H1 (cell line): ENCODE results near the gene KDM6A. TPM values are rescaled to one million over a fixed set of nuclear protein-coding genes. Genes with fewer than 3 reads are reported as not detected.

Experiments used
- CTCF ChIA-PET: fragments of 300-600 bp; sonication (Branson Sonifier 250); formaldehyde crosslinking; loops from one replicate; lab custom pipeline; 2021; ENCODE audit not compliant: partially characterized antibody; lab: Charles Lee
- POLR2A ChIA-PET: fragments of 300-600 bp; sonication (Branson Sonifier 250); formaldehyde crosslinking; loops from one replicate; lab custom pipeline; 2021; ENCODE audit warnings: inconsistent platforms; ENCODE audit not compliant: partially characterized antibody; lab: Charles Lee
- DNase-seq, 2 experiments: peaks; one replicate each; pipeline versions ENCODE4 v3.0.0 to v3.0.0-alpha.2; 2010 to 2022; ENCODE audit warnings: low spot score in 2 of 2, low read depth in 1 of 2, mixed read lengths in 1 of 2
- FAIRE-seq: peaks from 2 replicates; lab custom pipeline; 2011; peaks lifted over from hg19 to GRCh38; lab: Jason Lieb, UNC
- H2AFZ ChIP-seq: 2 replicates; pipeline ENCODE4 v1.8.1; 2012; ENCODE audit warnings: low read length, inconsistent platforms
- H2AK5ac ChIP-seq: 2 replicates; pipeline ENCODE4 v1.6.1; 2013; ENCODE audit warnings: low read depth, low read length
- H2BK120ac ChIP-seq: replicated peaks from 2 replicates; pipeline ENCODE3; 2013; ENCODE audit warnings: low read depth, low read length, inconsistent platforms
- H2BK12ac ChIP-seq: 2 replicates; pipeline ENCODE4 v1.6.1; 2013; ENCODE audit warnings: low read depth, low read length
- H2BK15ac ChIP-seq: 2 replicates; pipeline ENCODE4 v1.6.1; 2013; ENCODE audit warnings: low read length
- H2BK20ac ChIP-seq: 2 replicates; pipeline ENCODE4 v1.6.1; 2013; ENCODE audit warnings: low read length
- H2BK5ac ChIP-seq: 2 replicates; pipeline ENCODE4 v1.6.1; 2013; ENCODE audit warnings: low read depth, low read length
- H3K14ac ChIP-seq: 2 replicates; pipeline ENCODE4 v1.6.1; 2013; ENCODE audit warnings: inconsistent platforms; ENCODE audit not compliant: insufficient read length
- H3K18ac ChIP-seq: 2 replicates; pipeline ENCODE4 v1.6.1; 2013; ENCODE audit warnings: low read length; ENCODE audit errors: extremely low read depth
- H3K23ac ChIP-seq: 2 replicates; pipeline ENCODE4 v1.6.1; 2013; ENCODE audit warnings: inconsistent platforms; ENCODE audit not compliant: insufficient read length
- H3K23me2 ChIP-seq: 2 replicates; pipeline ENCODE4 v1.6.1; 2013; ENCODE audit warnings: low read depth, low read length
- H3K27ac ChIP-seq: 2 replicates; pipeline ENCODE4 v1.6.1; 2011; ENCODE audit warnings: low read depth, low read length, inconsistent platforms
- H3K27me3 ChIP-seq, 4 experiments: replicated peaks in 1 of 4; 1 replicate in 1 of 4; 2 replicates in 3 of 4; pipeline versions ENCODE4 v1.6.1 to v1.8.1; 2011 to 2013; ENCODE audit warnings: low read length in 3 of 4, mild to moderate bottlenecking in 3 of 4, inconsistent platforms in 2 of 4, mixed read lengths in 2 of 4, moderate library complexity in 1 of 4; ENCODE audit not compliant: control insufficient read depth in 3 of 4, insufficient read depth in 3 of 4; ENCODE audit errors: extremely low read depth in 1 of 4
- H3K36me3 ChIP-seq, 4 experiments: 2 replicates each; pipeline versions ENCODE4 v1.6.1 to v1.8.1; 2011 to 2013; ENCODE audit warnings: mild to moderate bottlenecking in 4 of 4, low read length in 3 of 4, moderate library complexity in 2 of 4, control low read depth in 1 of 4, inconsistent platforms in 1 of 4; ENCODE audit not compliant: insufficient read depth in 4 of 4, control insufficient read depth in 2 of 4
- H3K4ac ChIP-seq: replicated peaks from 2 replicates; pipeline ENCODE3; 2013; ENCODE audit warnings: low read length, low read depth, mixed read lengths, inconsistent platforms; ENCODE audit not compliant: insufficient read length
- H3K4me1 ChIP-seq, 4 experiments: replicated peaks in 1 of 4; 1 replicate in 1 of 4; 2 replicates in 3 of 4; pipeline versions ENCODE4 v1.6.1 to v1.8.1; 2011 to 2013; ENCODE audit warnings: low read length in 3 of 4, inconsistent platforms in 2 of 4, mixed read lengths in 1 of 4; ENCODE audit not compliant: insufficient read depth in 4 of 4, control insufficient read depth in 3 of 4
- H3K4me2 ChIP-seq, 2 experiments: 2 replicates each; pipeline versions ENCODE4 v1.6.1 to v1.8.1; 2011 to 2013; ENCODE audit warnings: low read depth in 2 of 2, low read length in 2 of 2, control low read depth in 1 of 2, inconsistent platforms in 1 of 2, mild to moderate bottlenecking in 1 of 2; ENCODE audit not compliant: insufficient read depth in 1 of 2
- H3K4me3 ChIP-seq, 4 experiments: fragments of 200-600, 300-600 bp in 1 of 4; sonication (generic), shearing (Covaris generic), sonication (Bioruptor Twin) in 1 of 4; 2 replicates each; pipeline versions ENCODE4 v1.5.1 to v1.8.1; 2011 to 2016; ENCODE audit warnings: low read length in 4 of 4, low read depth in 3 of 4, control low read depth in 2 of 4, inconsistent platforms in 2 of 4, mild to moderate bottlenecking in 2 of 4, mixed read lengths in 1 of 4, moderate library complexity in 1 of 4; ENCODE audit not compliant: insufficient read depth in 2 of 4; ENCODE audit errors: extremely low read depth in 1 of 4
- H3K56ac ChIP-seq: replicated peaks from 2 replicates; pipeline ENCODE3; 2013; ENCODE audit warnings: low read depth, mild to moderate bottlenecking, mixed read lengths, low read length, inconsistent platforms; ENCODE audit not compliant: insufficient read length
- H3K79me1 ChIP-seq: 2 replicates; pipeline ENCODE4 v1.6.1; 2013; ENCODE audit warnings: low read depth, low read length, control low read depth
- H3K79me2 ChIP-seq, 2 experiments: 2 replicates each; pipeline versions ENCODE4 v1.6.1 to v1.8.1; 2012 to 2013; ENCODE audit warnings: low read length in 2 of 2, mild to moderate bottlenecking in 2 of 2, inconsistent platforms in 1 of 2; ENCODE audit not compliant: insufficient read depth in 2 of 2, control insufficient read depth in 1 of 2
- H3K9ac ChIP-seq, 4 experiments: replicated peaks in 1 of 4; 1 replicate in 1 of 4; 2 replicates in 3 of 4; pipeline versions ENCODE4 v1.6.1 to v1.8.1; 2011 to 2013; ENCODE audit warnings: low read depth in 3 of 4, low read length in 3 of 4, control low read depth in 2 of 4, mild to moderate bottlenecking in 2 of 4, moderate library complexity in 2 of 4, inconsistent platforms in 1 of 4; ENCODE audit errors: extremely low read depth in 1 of 4
- H3K9me3 ChIP-seq, 2 experiments: 2 replicates each; pipeline versions ENCODE4 v1.6.1 to v1.8.1; 2012 to 2013; ENCODE audit warnings: mild to moderate bottlenecking in 2 of 2, moderate library complexity in 2 of 2, control low read depth in 1 of 2, inconsistent platforms in 1 of 2, low read depth in 1 of 2, low read length in 1 of 2, mixed read lengths in 1 of 2; ENCODE audit not compliant: insufficient read depth in 2 of 2
- H4K20me1 ChIP-seq, 2 experiments: replicated peaks in 1 of 2; 2 replicates each; pipeline versions ENCODE3 to v1.8.1; 2011 to 2013; ENCODE audit warnings: inconsistent platforms in 2 of 2, low read length in 2 of 2, mild to moderate bottlenecking in 1 of 2; ENCODE audit not compliant: insufficient read depth in 2 of 2, control insufficient read depth in 1 of 2
- H4K5ac ChIP-seq: 2 replicates; pipeline ENCODE4 v1.6.1; 2013; ENCODE audit warnings: low read length, low read depth, mixed read lengths, inconsistent platforms; ENCODE audit not compliant: insufficient read length
- H4K8ac ChIP-seq: 2 replicates; pipeline ENCODE4 v1.8.0; 2013; ENCODE audit warnings: mild to moderate bottlenecking, moderate library complexity, low read length, inconsistent platforms; ENCODE audit not compliant: insufficient read depth; ENCODE audit errors: extremely low read depth
- H4K91ac ChIP-seq: replicated peaks from 2 replicates; pipeline ENCODE3; 2013; ENCODE audit warnings: low read length, mixed read lengths, inconsistent platforms; ENCODE audit not compliant: insufficient read length
- BACH1 ChIP-seq: IDR thresholded peaks from 2 replicates; pipeline ENCODE4 v1.6.1; 2012; ENCODE audit warnings: low read length, improper control_type of control experiment
- BCL11A ChIP-seq, 2 experiments: IDR thresholded peaks; one replicate each; pipeline ENCODE4 v1.6.1; 2011; ENCODE audit warnings: low read depth in 2 of 2, low read length in 2 of 2, mild to moderate bottlenecking in 2 of 2
- CREB1 ChIP-seq: IDR thresholded peaks from 2 replicates; pipeline ENCODE4 v1.6.1; 2012; ENCODE audit warnings: inconsistent platforms
- CTCF ChIP-seq, 3 experiments: IDR thresholded peaks; 1 replicate in 2 of 3; 2 replicates in 1 of 3; pipeline versions ENCODE4 v1.5.1 to v1.6.1; 2011; ENCODE audit warnings: low read length in 3 of 3, mild to moderate bottlenecking in 3 of 3, inconsistent platforms in 2 of 3, low read depth in 1 of 3, moderate library complexity in 1 of 3; ENCODE audit not compliant: insufficient read depth in 1 of 3; ENCODE audit errors: control extremely low read depth in 1 of 3
- HDAC6 ChIP-seq: IDR thresholded peaks from one replicate; pipeline ENCODE4 v1.7.1; 2012; ENCODE audit warnings: low read depth, mild to moderate bottlenecking, inconsistent platforms, low read length, moderate library complexity
- KDM1A ChIP-seq: fragments of 200-600, 300-600 bp; sonication (generic); IDR thresholded peaks from 2 replicates; pipeline ENCODE4 v1.7.1; 2016; ENCODE audit warnings: mild to moderate bottlenecking, low read length, borderline replicate concordance
- SIRT6 ChIP-seq: IDR thresholded peaks from one replicate; pipeline ENCODE4 v1.7.1; 2012; ENCODE audit warnings: low read length, inconsistent platforms
- SIX5 ChIP-seq: IDR thresholded peaks from 2 replicates; pipeline ENCODE4 v1.6.1; 2011; ENCODE audit warnings: mild to moderate bottlenecking, low read depth, low read length
- SRF ChIP-seq: IDR thresholded peaks from 2 replicates; pipeline ENCODE4 v1.6.1; 2011; ENCODE audit warnings: mild to moderate bottlenecking, low read depth, low read length, moderate library complexity
- TBP ChIP-seq: IDR thresholded peaks from 2 replicates; pipeline ENCODE4 v1.6.1; 2011; ENCODE audit warnings: low read depth, low read length, improper control_type of control experiment
- ZNF274 ChIP-seq: IDR thresholded peaks from 2 replicates; pipeline ENCODE4 v1.7.0; 2012; ENCODE audit warnings: low read length, borderline replicate concordance; ENCODE audit errors: extremely low read depth
- WGBS, 2 experiments: shearing (Covaris generic) in 1 of 2; methylation state at CpG; one replicate each; pipeline versions ENCODE4 v1.1.6 to v1.1.7; 2013 to 2015; ENCODE audit warnings: low lambda C conversion rate in 2 of 2, mixed read lengths in 2 of 2, inconsistent platforms in 1 of 2, low coverage in 1 of 2, missing lambda C conversion rate in 1 of 2; ENCODE audit not compliant: insufficient replicate concordance in 2 of 2, insufficient coverage in 1 of 2, insufficient read length in 1 of 2; ENCODE audit errors: extremely low coverage in 1 of 2, missing lambda C conversion rate in 1 of 2; 5-methylcytosine and 5-hydroxymethylcytosine counted together
- polyA plus RNA-seq, 7 experiments: library from polyadenylated mRNA; depleted of rRNA in 3 of 7; stranded (reverse) in 5 of 7; unstranded in 2 of 7; fragments of >200 nt in 5 of 7; fragments of 200-250 nt in 2 of 7; gene quantifications; 1 replicate in 5 of 7; 2 replicates in 1 of 7; 4 replicates in 1 of 7; pipeline versions ENCODE4 v1.2.1 to v1.2.3, GENCODE V29; 2011 to 2013; ENCODE audit warnings: missing spikeins in 2 of 7, mixed read lengths in 2 of 7
- total RNA-seq: library from RNA; stranded (reverse); fragmentation: NEBNext Ultra II Directional; extraction: Animal tissue kit (Norgen Biotek cat#: 25700); gene quantifications from 2 replicates; pipeline ENCODE4 v1.2.1, GENCODE V29; 2021
- TF ChIP-seq, protein P1 (sequence below): IDR thresholded peaks from 2 replicates; pipeline ENCODE4 v1.6.1; 2011; ENCODE audit warnings: low read depth, mild to moderate bottlenecking, low read length; ENCODE audit not compliant: insufficient read depth

KDM6A gene
- total and polyA plus RNA-seq, 2 of the 8 experiments (the other 6 are each of a cell fraction or from before 2014, with no cell fraction given): 43.5 to 58.4 TPM

- Histone ChIP-seq H4K8ac (no peak overlapping the region), H3K4me2 (no peak overlapping the region), H2AK5ac (no peak overlapping the region), H2AFZ (no peak overlapping the region), H3K23me2 (peaks cover 4% of the 10 kb centered on the region; the same call in 1 of the 2 replicates), H3K79me1 (no peaks in the 10 kb centered on the region), H3K79me2 (peaks cover 8 to 98% of the 10 kb centered on the region in 2 experiments; a peak in 3 of 4 replicates), H3K56ac (no peak overlapping the region), H3K27ac (no peak overlapping the region), H3K14ac (no peak overlapping the region), H3K36me3 (peaks cover 0 to 3% (median 0%) of the 10 kb centered on the region in 4 experiments; a peak in 1 of 8 replicates), H2BK120ac (no peak overlapping the region), H3K18ac (no peak overlapping the region), H3K4me3 (no peak overlapping the region), H3K23ac (no peak overlapping the region), H4K91ac (no peak overlapping the region), H3K9me3 (no peaks in the 10 kb centered on the region), H4K5ac (no peak overlapping the region), H3K4ac (no peak overlapping the region), H2BK5ac (no peak overlapping the region), H2BK20ac (no peak overlapping the region), H3K9ac (no peak overlapping the region), H3K27me3 (no peaks in the 10 kb centered on the region), H3K4me1 (peaks cover 0 to 3% (median 1%) of the 10 kb centered on the region in 4 experiments; a peak in 1 of 7 replicates), H2BK12ac (no peak overlapping the region), H4K20me1 (no peaks in the 10 kb centered on the region), H2BK15ac (no peak overlapping the region)
- no peak for DNase-seq
- POLR2A ChIA-PET: no interaction called here
- 91% methylated on average over 3 of the region's 8 CpGs; no CpG with 5 or more reads in 1 of the 2 experiments for WGBS, 2 experiments
- CTCF ChIA-PET: no interaction called here
- no peak for FAIRE-seq
- TF ChIP-seq SIRT6 (no peak), BACH1 (no peak), TBP (no peak), CTCF (IDR thresholded peaks at IDR 0.05; ENCODE audit: control extremely low read depth in 1 of 3, insufficient read depth in 1 of 3, low read depth in 1 of 3, low read length in 3 of 3) (no peak), SIX5 (no peak), BCL11A (IDR thresholded peaks at IDR 0.05; ENCODE audit: low read depth in 2 of 2, low read length in 2 of 2) (no peak), CREB1 (no peak), SRF (no peak), KDM1A (no peak), HDAC6 (no peak), ZNF274 (no peak)
- TF ChIP-seq, protein P1, sequence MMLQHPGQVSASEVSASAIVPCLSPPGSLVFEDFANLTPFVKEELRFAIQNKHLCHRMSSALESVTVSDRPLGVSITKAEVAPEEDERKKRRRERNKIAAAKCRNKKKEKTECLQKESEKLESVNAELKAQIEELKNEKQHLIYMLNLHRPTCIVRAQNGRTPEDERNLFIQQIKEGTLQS: no peak
These were observed 5.8 kb downstream of the KDM6A start for GRCh38 chrX:44878780-44879179.
